Skeletal muscle satellite cell (primary cell): ENCODE data around the gene WDR37.

Source experiments
- H3K27me3 ChIP-seq: 2 replicates; pipeline ENCODE4 v1.7.0; 2013; ENCODE audit warnings: low read length; ENCODE audit not compliant: control insufficient read depth, insufficient read depth
- H3K36me3 ChIP-seq: 2 replicates; pipeline ENCODE4 v1.7.0; 2013; ENCODE audit warnings: mild to moderate bottlenecking, control low read depth, low read length; ENCODE audit not compliant: insufficient read depth
- H3K4me1 ChIP-seq: 2 replicates; pipeline ENCODE4 v1.7.0; 2013; ENCODE audit warnings: low read length; ENCODE audit not compliant: control insufficient read depth, insufficient read depth
- H3K4me2 ChIP-seq: 2 replicates; pipeline ENCODE4 v1.7.0; 2013; ENCODE audit warnings: mild to moderate bottlenecking, low read length
- H3K4me3 ChIP-seq: 2 replicates; pipeline ENCODE4 v1.7.0; 2013; ENCODE audit warnings: low read length
- H3K9ac ChIP-seq: 2 replicates; pipeline ENCODE4 v1.7.0; 2013; ENCODE audit warnings: mild to moderate bottlenecking, low read depth, low read length, moderate library complexity
- H3K9me3 ChIP-seq: replicated peaks from 2 replicates; pipeline ENCODE4 v1.7.0; 2013; ENCODE audit warnings: mild to moderate bottlenecking, control low read depth, low read length

WDR37 gene

DNA sequence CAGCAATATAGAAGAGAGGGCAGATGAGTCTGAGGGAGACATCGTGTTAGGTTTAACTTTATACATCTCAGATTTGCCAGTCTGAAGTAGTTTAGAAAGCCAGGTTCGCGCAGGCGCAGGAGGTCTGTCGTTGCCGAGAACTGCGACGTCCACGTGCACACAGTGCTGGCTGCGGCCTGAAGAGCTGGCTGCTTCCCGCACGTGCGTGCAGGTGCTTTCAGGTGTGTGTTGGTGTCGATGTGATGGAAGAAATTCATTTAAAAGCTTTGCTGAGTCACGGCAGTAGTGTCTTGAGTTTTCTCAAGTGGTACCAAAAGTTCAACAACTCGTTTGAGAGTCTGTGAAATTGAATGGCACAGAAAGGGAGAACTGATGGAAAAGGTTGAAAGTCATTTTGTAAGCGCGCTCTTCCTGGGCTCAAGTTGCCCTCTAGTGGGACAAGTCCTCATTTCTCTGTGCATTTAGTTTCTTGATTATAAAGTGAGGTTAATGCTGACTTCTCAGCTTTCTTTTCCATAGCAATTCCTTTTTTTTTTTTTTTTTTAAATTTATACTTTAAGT is 18.6 kb downstream of the WDR37 start:
- Histone ChIP-seq H3K4me1 (no peaks in the 10 kb centered on the region), H3K36me3 (peaks cover 35% of the 10 kb centered on the region), H3K9me3 (no peaks in the 10 kb centered on the region), H3K4me3 (no peak overlapping the region), H3K4me2 (no peak overlapping the region), H3K27me3 (no peaks in the 10 kb centered on the region), H3K9ac (no peak overlapping the region)

DNA sequence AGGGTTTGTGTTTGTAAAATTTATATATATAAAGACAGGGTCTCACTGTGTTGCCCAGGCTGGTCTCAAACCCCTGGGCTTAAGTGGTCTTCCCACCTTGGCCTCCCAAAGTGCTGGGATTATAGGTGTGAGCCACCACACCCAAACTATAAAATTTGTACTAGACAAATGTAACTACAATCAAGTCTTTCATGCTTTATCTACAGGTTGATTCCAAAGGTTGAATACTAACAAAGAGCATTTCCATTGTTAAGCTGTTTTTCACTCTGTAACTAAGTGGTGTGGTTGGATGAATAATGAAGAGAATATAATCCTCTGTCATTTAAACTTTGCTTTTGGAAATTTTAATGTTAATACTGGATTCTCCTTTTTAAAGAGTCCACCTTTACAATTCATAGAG is 22.5 kb downstream of the WDR37 start:
- Histone ChIP-seq H3K27me3 (no peaks in the 10 kb centered on the region), H3K9ac (no peak overlapping the region), H3K4me2 (no peak overlapping the region), H3K4me1 (no peaks in the 10 kb centered on the region), H3K4me3 (no peak overlapping the region), H3K36me3 (peaks cover 51% of the 10 kb centered on the region), H3K9me3 (no peaks in the 10 kb centered on the region)

DNA sequence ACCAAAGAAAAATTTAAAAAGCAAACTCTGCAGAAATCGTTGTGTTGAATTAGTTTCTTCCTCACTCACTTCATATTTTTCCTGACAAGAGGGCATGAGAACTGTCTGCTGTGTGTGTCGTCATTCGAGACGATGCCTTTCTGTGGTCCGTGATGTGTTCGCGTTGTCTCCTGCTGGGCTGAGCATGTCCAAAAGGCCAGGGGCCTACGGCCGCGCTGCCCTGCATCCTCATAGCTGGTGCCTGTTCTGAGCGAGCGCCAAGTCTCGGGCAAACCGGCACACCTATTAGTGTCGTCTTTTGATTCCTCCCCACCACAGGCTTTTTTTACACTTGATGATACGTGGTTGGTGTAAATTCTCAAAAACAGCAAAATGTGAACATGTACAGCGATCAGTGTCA is 27.4 kb downstream of the WDR37 start:
- no peak overlapping the region for H3K9ac ChIP-seq

DNA sequence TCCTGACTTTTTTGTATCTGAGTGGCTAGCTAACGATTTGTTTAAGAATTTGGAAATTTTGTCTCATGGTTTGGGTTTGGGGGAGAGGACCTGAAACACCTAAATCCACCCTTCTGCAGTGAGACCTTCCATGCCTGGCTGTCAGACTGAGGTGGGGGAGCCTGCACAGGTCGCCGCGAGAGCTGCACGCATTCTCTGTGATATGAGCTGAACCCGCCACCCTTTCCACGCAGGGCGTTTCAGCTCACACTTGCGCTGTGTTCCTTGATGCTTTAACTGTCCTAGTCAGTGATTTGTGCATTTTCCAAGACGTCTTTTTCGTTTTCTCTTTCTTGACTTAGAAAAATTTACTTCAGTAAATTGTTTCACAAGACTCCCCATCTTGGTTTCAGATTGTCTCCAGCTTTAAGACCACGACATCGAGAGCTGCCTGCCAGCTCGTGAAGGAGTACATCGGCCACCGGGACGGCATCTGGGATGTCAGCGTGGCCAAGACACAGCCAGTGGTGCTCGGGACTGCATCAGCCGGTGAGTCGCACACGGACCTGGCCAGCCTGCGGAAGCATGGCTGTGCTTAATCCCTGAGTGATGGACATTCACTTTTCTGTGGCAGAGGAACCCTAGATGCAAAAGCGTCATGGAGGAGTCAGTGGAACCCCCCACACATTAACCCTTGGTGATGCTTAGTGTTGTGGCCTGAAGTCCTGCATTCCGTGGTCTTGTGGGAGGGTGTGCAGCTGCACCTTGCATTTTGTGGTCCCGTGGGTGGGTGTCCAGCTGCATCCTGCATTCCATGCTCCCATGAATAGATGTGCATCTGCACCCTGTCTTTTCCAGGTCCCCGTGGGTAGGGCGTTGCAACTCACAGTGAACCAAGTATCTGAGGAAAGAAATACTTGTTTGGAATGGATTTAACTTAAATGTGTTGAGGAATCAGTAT is 28.1 kb downstream of the WDR37 start:
- Histone ChIP-seq H3K9me3 (no peaks in the 10 kb centered on the region), H3K4me1 (no peaks in the 10 kb centered on the region), H3K36me3 (peaks cover 89% of the 10 kb centered on the region)

More for the DNA sequence above, 27.4 kb downstream of the WDR37 start:
- Histone ChIP-seq H3K4me1 (no peaks in the 10 kb centered on the region), H3K36me3 (peaks cover 83% of the 10 kb centered on the region), H3K9me3 (no peaks in the 10 kb centered on the region), H3K4me2 (no peak overlapping the region), H3K4me3 (no peak overlapping the region), H3K27me3 (no peaks in the 10 kb centered on the region)

DNA sequence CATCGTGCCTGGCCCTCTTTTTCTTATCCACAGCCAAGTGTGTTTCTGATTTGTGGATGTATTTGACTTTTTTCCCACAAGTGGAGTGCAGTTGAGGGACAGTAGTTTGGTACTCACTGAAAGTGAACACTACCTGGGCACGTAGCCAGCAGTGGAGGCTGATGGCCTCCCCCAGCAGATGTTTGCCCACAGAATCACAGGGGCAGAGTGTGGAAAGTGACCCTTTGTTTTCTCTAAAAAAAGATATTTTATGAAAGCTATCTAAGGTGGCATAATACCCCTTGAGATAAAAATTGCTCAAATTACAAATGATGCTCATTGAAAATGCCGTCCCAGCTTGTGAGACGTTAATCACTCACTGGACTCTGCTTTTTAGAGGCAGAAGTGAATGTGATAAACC is 29.1 kb downstream of the WDR37 start:
- Histone ChIP-seq H3K4me1 (no peaks in the 10 kb centered on the region), H3K36me3 (peaks cover 88% of the 10 kb centered on the region), H3K4me3 (no peak overlapping the region)

More for the DNA sequence above, 28.1 kb downstream of the WDR37 start:
- H3K4me2 ChIP-seq = no peak overlapping the region
- no peak overlapping the region for H3K9ac ChIP-seq
- no peaks in the 10 kb centered on the region for H3K27me3 ChIP-seq
- no peak overlapping the region for H3K4me3 ChIP-seq

DNA sequence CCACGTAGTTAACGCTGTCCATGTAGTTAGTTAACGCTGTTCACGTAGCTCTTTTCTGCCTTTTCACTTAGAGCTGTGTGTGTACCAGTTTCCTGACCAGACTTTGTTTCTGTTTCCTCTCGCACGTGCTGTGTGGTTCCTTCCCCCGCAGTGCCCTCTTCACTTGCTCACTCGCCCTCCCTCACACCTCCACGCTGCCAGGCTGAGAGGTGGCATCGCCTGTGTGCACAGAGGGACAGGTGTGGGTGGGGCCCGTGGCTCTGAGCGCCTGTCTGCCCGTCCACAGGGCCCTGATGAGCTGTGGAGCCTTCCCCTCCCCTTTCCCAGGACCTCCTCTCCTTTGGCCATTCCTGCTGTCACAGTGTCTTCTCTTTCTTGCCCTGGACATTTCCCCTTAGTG is 30.6 kb downstream of the WDR37 start:
- Histone ChIP-seq H3K4me1 (no peaks in the 10 kb centered on the region), H3K4me3 (no peak overlapping the region), H3K36me3 (peaks cover 89% of the 10 kb centered on the region)

More for the DNA sequence above, 29.1 kb downstream of the WDR37 start:
- Histone ChIP-seq H3K9me3 (no peaks in the 10 kb centered on the region), H3K27me3 (no peaks in the 10 kb centered on the region), H3K9ac (no peak overlapping the region), H3K4me2 (no peak overlapping the region)

DNA sequence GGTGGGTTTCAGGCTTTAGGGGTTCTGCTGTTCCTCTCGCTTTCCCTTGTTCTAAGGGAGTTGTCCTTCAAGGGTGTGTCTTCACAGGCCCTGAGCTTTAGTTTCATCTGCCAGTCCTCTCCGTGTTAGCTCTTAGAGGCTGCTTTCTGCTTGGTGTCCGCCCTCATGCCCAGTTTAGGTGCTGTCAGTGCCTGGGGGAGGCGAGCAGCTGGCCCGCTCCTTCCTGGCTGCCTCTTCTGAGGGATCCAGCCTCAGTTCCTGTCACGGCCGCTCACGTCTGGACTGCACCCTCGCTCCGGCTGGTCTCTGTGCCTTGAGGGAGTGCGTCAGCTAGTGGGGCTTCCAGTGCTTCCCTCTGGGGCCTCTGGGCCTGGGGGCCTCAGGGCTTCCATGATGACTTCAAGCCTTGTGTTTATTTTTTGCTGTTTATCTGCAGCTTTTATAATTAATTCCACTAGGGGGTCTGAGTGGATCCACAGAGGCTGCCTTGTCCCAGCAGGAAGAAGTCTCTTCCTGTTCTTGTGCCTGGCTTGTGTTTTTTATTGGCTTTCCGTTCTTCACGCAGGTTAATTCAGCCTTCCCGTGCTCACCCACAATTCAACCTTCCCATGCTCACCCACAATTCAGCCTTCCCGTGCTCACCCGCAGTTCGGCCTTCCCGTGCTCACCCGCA is 33.0 kb downstream of the WDR37 start:
- H3K4me3 ChIP-seq = no peak overlapping the region

More for the DNA sequence above, 30.6 kb downstream of the WDR37 start:
- H3K27me3 ChIP-seq = no peaks in the 10 kb centered on the region
- no peak overlapping the region for H3K4me2 ChIP-seq
- H3K9ac ChIP-seq = no peak overlapping the region
- no peaks in the 10 kb centered on the region for H3K9me3 ChIP-seq

DNA sequence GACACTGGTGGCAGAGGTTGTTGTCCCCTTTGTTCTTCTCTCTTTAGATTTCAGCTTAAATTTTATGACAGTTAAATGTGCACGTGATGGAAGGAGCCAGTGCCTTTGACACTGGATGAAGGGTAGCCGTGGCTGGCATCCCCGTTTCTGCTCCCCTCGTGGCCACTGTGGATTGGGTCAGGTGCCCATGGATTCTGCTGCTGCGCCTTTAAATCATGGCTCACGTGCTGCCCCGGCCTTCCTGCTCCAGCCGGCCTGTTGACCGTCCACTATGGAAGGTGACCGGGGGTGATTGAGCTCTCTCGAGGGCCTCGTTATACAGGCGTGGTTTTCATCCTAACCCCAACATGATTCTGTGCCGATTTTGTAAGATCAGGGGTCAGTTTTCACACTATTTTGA is 34.5 kb downstream of the WDR37 start:
- peaks cover 74% of the 10 kb centered on the region for H3K36me3 ChIP-seq
- no peak overlapping the region for H3K4me3 ChIP-seq
- H3K4me2 ChIP-seq = no peak overlapping the region
- H3K9me3 ChIP-seq = no peaks in the 10 kb centered on the region
- H3K27me3 ChIP-seq = no peaks in the 10 kb centered on the region
- H3K9ac ChIP-seq = no peak overlapping the region
- no peaks in the 10 kb centered on the region for H3K4me1 ChIP-seq

More for the DNA sequence above, 33.0 kb downstream of the WDR37 start:
- H3K4me2 ChIP-seq = no peak overlapping the region
- peaks cover 74% of the 10 kb centered on the region for H3K36me3 ChIP-seq
- H3K4me1 ChIP-seq = no peaks in the 10 kb centered on the region
- H3K27me3 ChIP-seq = no peaks in the 10 kb centered on the region
- H3K9me3 ChIP-seq = no peaks in the 10 kb centered on the region
- no peak overlapping the region for H3K9ac ChIP-seq

DNA sequence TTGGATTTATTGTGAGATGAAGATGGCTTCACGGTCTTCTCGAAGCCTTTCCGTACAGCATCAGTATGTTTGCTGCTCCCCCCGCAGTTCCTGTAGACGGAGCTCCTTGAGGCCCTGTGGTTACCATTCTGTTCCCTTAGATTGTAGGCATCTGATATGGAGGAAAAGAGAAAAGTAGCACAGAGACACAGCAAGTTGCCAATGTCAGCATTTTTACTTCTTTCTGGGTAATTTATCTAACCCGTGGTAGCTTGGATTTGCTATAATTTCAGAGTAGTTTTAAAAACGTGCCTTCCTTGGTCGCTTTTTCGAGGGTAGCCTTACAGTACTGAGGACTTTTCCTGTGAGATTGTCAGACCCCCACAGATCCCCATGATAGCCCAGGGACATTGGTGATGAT is 37.5 kb downstream of the WDR37 start:
- no peak overlapping the region for H3K4me3 ChIP-seq
- H3K9me3 ChIP-seq = no peaks in the 10 kb centered on the region

DNA sequence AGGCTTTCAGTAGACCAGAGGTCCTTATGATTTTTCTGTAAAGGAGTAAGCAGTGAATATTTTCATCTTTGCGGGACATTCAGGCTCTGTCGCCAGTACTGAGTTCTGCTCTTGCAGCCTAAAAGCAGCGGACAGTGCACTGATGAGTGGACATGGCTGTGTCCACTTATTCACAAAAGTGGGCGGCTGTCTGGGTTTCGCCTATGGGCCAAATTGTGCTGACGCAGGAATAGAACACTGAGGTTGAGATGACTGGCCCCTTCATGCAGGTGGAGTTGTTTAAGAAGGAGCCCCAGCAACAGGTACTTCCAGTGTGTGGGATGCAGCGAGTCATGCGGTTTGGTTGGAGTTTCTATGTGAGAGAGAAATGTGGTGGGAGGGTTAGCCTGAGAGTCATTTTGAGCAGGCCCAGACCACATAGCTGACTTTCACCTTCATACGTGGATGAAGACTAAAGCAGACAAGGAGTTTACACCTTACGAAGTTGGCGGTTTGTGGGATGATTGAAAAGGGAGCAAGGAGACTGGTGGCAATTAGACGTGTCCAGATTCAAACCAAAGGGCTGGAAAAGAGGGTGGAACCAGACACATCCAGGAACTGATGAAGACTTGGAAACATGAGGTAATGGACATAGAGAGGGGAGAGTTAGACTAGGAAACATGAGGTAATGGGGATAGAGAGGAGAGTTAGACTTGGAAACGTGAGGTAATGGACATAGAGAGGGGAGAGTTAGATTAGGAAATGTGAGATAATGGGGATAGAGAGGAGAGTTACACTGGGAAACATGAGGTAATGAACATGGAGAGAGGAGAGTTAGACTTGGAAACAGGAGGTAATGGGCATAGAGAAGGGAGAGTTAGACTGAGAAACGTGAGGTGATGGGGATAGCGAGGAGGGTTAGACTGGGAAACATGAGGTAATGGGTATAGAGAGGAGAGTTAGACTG is 38.2 kb downstream of the WDR37 start:
- H3K9me3 ChIP-seq = no peaks in the 10 kb centered on the region
- peaks cover 67% of the 10 kb centered on the region for H3K36me3 ChIP-seq
- H3K4me1 ChIP-seq = no peaks in the 10 kb centered on the region
- H3K27me3 ChIP-seq = no peaks in the 10 kb centered on the region
- H3K4me3 ChIP-seq = no peak overlapping the region
- H3K9ac ChIP-seq = no peak overlapping the region
- no peak overlapping the region for H3K4me2 ChIP-seq

More for the DNA sequence above, 37.5 kb downstream of the WDR37 start:
- Histone ChIP-seq H3K4me2 (no peak overlapping the region), H3K9ac (no peak overlapping the region), H3K36me3 (peaks cover 72% of the 10 kb centered on the region), H3K27me3 (no peaks in the 10 kb centered on the region), H3K4me1 (no peaks in the 10 kb centered on the region)

DNA sequence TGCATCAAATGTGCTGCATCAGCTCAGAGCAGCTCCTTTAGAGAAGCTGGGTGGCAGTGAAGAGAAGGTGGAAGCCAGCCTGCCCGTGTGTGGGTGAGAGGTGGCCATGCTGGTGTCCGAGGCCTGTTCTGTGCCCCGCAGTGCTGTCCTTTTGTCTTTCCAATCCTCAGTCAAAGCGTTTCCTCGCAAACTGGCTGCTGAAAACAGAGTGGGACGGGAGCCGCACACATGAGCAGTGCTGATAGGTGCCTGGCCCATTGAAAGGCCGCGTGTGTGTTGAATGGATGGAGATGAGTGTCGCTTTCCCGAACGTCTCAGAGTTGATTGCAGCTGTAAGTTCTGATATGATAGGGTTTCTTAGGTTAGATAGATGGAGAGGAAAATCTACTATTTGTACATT is 39.3 kb downstream of the WDR37 start:
- Histone ChIP-seq H3K4me1 (no peaks in the 10 kb centered on the region), H3K9me3 (no peaks in the 10 kb centered on the region), H3K36me3 (peaks cover 61% of the 10 kb centered on the region), H3K4me2 (no peak overlapping the region), H3K27me3 (no peaks in the 10 kb centered on the region), H3K4me3 (no peak overlapping the region), H3K9ac (no peak overlapping the region)
